Testis (tissue), 2 donors: Measurements from ENCODE around the gene ZBTB5.

Experiments used
- POLR2A ChIP-seq: fragments of 450-650 bp; IDR thresholded peaks from one replicate; pipeline ENCODE4 v1.6.1; 2017; ENCODE audit warnings: antibody characterized with exemption, mild to moderate bottlenecking, moderate library complexity
- TF ChIP-seq, protein P1 (sequence below), 3 experiments: fragments of 450-650 bp in 2 of 3; fragments of 200-600 bp in 1 of 3; sonication (generic) in 1 of 3; IDR thresholded peaks; one replicate each; pipeline ENCODE4 v1.5.1; 2016 to 2019; ENCODE audit warnings: antibody characterized with exemption in 3 of 3, mild to moderate bottlenecking in 2 of 3, moderate library complexity in 1 of 3

DNA sequence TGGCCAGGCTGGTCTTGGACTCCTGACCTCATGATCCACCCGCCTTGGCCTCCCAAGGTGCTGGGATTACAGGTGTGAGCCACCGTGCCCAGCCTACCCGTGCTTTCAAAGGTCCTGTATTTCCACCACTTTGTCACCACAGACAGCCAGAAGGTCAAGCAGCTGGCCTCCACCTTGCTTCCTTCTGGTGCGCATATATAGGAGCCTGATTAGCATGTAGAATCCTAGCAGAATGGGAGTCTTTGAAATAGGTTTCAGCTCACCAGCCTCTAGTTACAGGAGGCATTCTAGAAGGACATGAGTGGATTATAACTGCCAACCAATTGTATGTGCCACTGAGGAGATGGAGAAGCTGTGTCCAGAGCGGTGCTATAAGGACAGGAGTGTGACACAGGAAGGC is 39.4 kb upstream of the ZBTB5 start:
- TF ChIP-seq, protein P1, sequence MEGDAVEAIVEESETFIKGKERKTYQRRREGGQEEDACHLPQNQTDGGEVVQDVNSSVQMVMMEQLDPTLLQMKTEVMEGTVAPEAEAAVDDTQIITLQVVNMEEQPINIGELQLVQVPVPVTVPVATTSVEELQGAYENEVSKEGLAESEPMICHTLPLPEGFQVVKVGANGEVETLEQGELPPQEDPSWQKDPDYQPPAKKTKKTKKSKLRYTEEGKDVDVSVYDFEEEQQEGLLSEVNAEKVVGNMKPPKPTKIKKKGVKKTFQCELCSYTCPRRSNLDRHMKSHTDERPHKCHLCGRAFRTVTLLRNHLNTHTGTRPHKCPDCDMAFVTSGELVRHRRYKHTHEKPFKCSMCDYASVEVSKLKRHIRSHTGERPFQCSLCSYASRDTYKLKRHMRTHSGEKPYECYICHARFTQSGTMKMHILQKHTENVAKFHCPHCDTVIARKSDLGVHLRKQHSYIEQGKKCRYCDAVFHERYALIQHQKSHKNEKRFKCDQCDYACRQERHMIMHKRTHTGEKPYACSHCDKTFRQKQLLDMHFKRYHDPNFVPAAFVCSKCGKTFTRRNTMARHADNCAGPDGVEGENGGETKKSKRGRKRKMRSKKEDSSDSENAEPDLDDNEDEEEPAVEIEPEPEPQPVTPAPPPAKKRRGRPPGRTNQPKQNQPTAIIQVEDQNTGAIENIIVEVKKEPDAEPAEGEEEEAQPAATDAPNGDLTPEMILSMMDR (IDR thresholded peaks at IDR 0.05) = no peak
- no peak for TF ChIP-seq POLR2A
